Sigmoid colon (tissue), 7 donors: ENCODE measurements around the gene STRN. TPM values are rescaled to one million over a fixed set of nuclear protein-coding genes. Genes with fewer than 3 reads are reported as not detected.

Source experiments
- DNase-seq: peaks from one replicate; pipeline ENCODE4 v3.0.0-alpha.2; 2019
- H3K27ac ChIP-seq, 4 donors: fragments of 200-600 bp; sonication (generic); one replicate each; pipeline ENCODE4 v1.5.1; 2016 to 2019; ENCODE audit warnings: mild to moderate bottlenecking in 1 of 4
- H3K27me3 ChIP-seq, 3 donors: fragments of 200-600 bp; sonication (generic); one replicate each; pipeline ENCODE4 v1.5.1; 2019; ENCODE audit warnings: mild to moderate bottlenecking in 1 of 3
- H3K36me3 ChIP-seq, 4 donors: fragments of 200-600 bp; sonication (generic); one replicate each; pipeline ENCODE4 v1.5.1; 2016 to 2019
- H3K4me1 ChIP-seq, 4 donors: fragments of 200-600 bp; sonication (generic); one replicate each; pipeline ENCODE4 v1.5.1; 2017 to 2019
- H3K4me3 ChIP-seq, 4 donors: fragments of 200-600 bp; sonication (generic); one replicate each; pipeline ENCODE4 v1.5.1; 2017 to 2019; ENCODE audit warnings: mild to moderate bottlenecking in 2 of 4, moderate library complexity in 1 of 4
- H3K9me3 ChIP-seq, 4 donors: fragments of 200-600 bp in 3 of 4; sonication (generic) in 3 of 4; one replicate each; pipeline versions ENCODE4 v1.5.1 to v1.6.1; 2013 to 2019
- CTCF ChIP-seq, 4 experiments: fragments of 450-650 bp in 3 of 4; fragments of 200-600 bp in 1 of 4; IDR thresholded peaks; one replicate each; pipeline ENCODE4 v1.5.1; 2016 to 2019; ENCODE audit warnings: antibody characterized with exemption in 4 of 4, mild to moderate bottlenecking in 3 of 4, moderate library complexity in 2 of 4
- EP300 ChIP-seq, 4 donors: sonication (generic); formaldehyde crosslinking; IDR thresholded peaks; one replicate each; pipeline ENCODE4 v1.6.1; 2017; ENCODE audit warnings: antibody characterized with exemption in 4 of 4
- POLR2A ChIP-seq, 2 donors: fragments of 450-650 bp; IDR thresholded peaks; one replicate each; pipeline ENCODE4 v1.6.1; 2016; ENCODE audit warnings: antibody characterized with exemption in 2 of 2, mild to moderate bottlenecking in 2 of 2, moderate library complexity in 2 of 2
- POLR2AphosphoS5 ChIP-seq, 4 donors: sonication (generic); formaldehyde crosslinking; IDR thresholded peaks; one replicate each; pipeline ENCODE4 v1.6.1; 2017; ENCODE audit warnings: antibody characterized with exemption in 4 of 4
- WGBS, 2 donors: extraction: QIAGEN DNeasy Blood & Tissue Kit; methylation state at CpG; one replicate each; pipeline ENCODE4 v1.1.7; 2013; 5-methylcytosine and 5-hydroxymethylcytosine counted together
- intact Hi-C: fragments of 100-400 bp; cut with DNase I; formaldehyde crosslinking; loops from one replicate; pipeline ENCODE4 v1.15.1; 2023
- polyA plus RNA-seq, 3 donors: library from polyadenylated mRNA; stranded (reverse); fragments of 200-250 nt; gene quantifications; one replicate each; pipeline ENCODE4 v1.2.3, GENCODE V29; 2013
- total RNA-seq, 4 donors: library from RNA; depleted of rRNA; stranded (reverse); fragments of >200 nt; gene quantifications; one replicate each; pipeline ENCODE4 v1.1.0, GENCODE V29; 2016
- donor health status: healthy with polysubstance abuse.
- donor health status: Bipolar disorder and iron deficiency.
- donor health status: healthy.

STRN gene
- total and polyA plus RNA-seq, 7 donors = 7.8 to 20.9 (median 14.9) TPM

GRCh38 chr2:36849265-36849664 lies 117.1 kb downstream of the STRN start:
- intact Hi-C loops = no loop called here
- no peaks in the 10 kb centered on the region for H3K27me3 ChIP-seq
- H3K9me3 ChIP-seq = no peaks in the 10 kb centered on the region
- no peak overlapping the region for H3K4me3 ChIP-seq
- no peak overlapping the region for H3K27ac ChIP-seq
- WGBS, 2 donors = 97% methylated on average over 8 of the region's 8 CpGs
- DNase-seq = no peak
- TF ChIP-seq POLR2AphosphoS5 (IDR thresholded peaks at IDR 0.05) (no peak), EP300 (IDR thresholded peaks at IDR 0.05) (no peak), CTCF (IDR thresholded peaks at IDR 0.05) (no peak), POLR2A (IDR thresholded peaks at IDR 0.05) (no peak)
- H3K4me1 ChIP-seq = no peaks in the 10 kb centered on the region
- H3K36me3 ChIP-seq = peaks cover 0 to 46% (median 14%) of the 10 kb centered on the region in 4 donors

DNA sequence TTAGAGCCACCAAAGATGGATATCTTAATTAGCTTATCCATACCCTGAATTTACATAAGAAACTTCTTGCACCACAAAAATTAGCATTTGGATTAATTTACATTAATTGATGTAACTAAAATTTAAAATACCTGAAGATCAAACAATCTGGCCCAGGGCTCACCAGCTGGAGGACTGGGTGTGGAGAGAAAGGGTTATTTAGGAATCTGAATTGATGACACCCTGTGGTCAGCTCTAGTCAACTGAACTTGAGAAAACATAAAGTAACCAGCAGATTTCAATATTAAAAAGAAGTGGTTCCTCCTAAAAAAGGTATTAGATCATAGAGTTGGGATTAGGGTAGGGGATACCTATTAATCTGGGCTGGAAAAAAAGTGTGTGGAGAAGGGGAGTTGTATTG lies 122.5 kb downstream of the STRN start:
- Histone ChIP-seq H3K4me3 (no peak overlapping the region), H3K27ac (no peak overlapping the region), H3K9me3 (no peaks in the 10 kb centered on the region), H3K4me1 (no peaks in the 10 kb centered on the region), H3K36me3 (peaks cover 0 to 23% (median 6%) of the 10 kb centered on the region in 4 donors), H3K27me3 (no peaks in the 10 kb centered on the region)
- no peak for DNase-seq
- intact Hi-C loops = no loop called here
- no peak for TF ChIP-seq EP300 (IDR thresholded peaks at IDR 0.05)
- TF ChIP-seq POLR2A (IDR thresholded peaks at IDR 0.05) = no peak
- TF ChIP-seq POLR2AphosphoS5 (IDR thresholded peaks at IDR 0.05) = no peak
- TF ChIP-seq CTCF (IDR thresholded peaks at IDR 0.05) = no peak

GRCh38 chr2:36839976-36840617 lies 126.2 kb downstream of the STRN start:
- no peaks in the 10 kb centered on the region for H3K27me3 ChIP-seq
- no peak overlapping the region for H3K4me3 ChIP-seq
- TF ChIP-seq CTCF (IDR thresholded peaks at IDR 0.05) (no peak), EP300 (IDR thresholded peaks at IDR 0.05) (no peak), POLR2A (IDR thresholded peaks at IDR 0.05) (no peak), POLR2AphosphoS5 (IDR thresholded peaks at IDR 0.05) (no peak)
- H3K9me3 ChIP-seq = no peaks in the 10 kb centered on the region
- H3K27ac ChIP-seq = no peak overlapping the region
- peaks cover 0 to 4% (median 0%) of the 10 kb centered on the region in 4 donors for H3K36me3 ChIP-seq
- no peak for DNase-seq
- no peaks in the 10 kb centered on the region for H3K4me1 ChIP-seq
- 31 to 73% methylated on average over 4 of the region's 4 CpGs for WGBS, 2 donors
- intact Hi-C loops = no loop called here

- Histone ChIP-seq H3K27me3 (no peaks in the 10 kb centered on the region), H3K4me1 (no peaks in the 10 kb centered on the region), H3K27ac (no peak overlapping the region), H3K4me3 (no peak overlapping the region), H3K9me3 (no peaks in the 10 kb centered on the region), H3K36me3 (no peaks in the 10 kb centered on the region)
- intact Hi-C loops = no loop called here
- 63 to 66% methylated on average over 5 of the region's 5 CpGs for WGBS, 2 donors
- no peak for TF ChIP-seq CTCF (IDR thresholded peaks at IDR 0.05)
- no peak for TF ChIP-seq POLR2AphosphoS5 (IDR thresholded peaks at IDR 0.05)
- no peak for TF ChIP-seq EP300 (IDR thresholded peaks at IDR 0.05)
- no peak for DNase-seq
Measured at GRCh38 chr2:36834731-36835524, 131.4 kb downstream of the STRN start.
